H9 (cell line): ENCODE data around the gene AQP10. TPM values are rescaled to one million over a fixed set of nuclear protein-coding genes. Genes with fewer than 3 reads are reported as not detected.
A peak's percentile ranks its signal among the peaks of the same experiment; 100 is the strongest.

Source experiments
- DNase-seq: peaks from one replicate; pipeline ENCODE4 v3.0.0-alpha.2; 2017
- H2AFZ ChIP-seq: one replicate; pipeline ENCODE4 v1.6.1; 2013; ENCODE audit warnings: mild to moderate bottlenecking, low read length, control low read depth, moderate library complexity
- H2AK5ac ChIP-seq: 2 replicates; pipeline ENCODE4 v1.6.1; 2013; ENCODE audit warnings: low read length, control low read depth, mixed read lengths; ENCODE audit not compliant: insufficient read length
- H2BK120ac ChIP-seq: one replicate; pipeline ENCODE4 v1.6.1; 2013; ENCODE audit warnings: low read depth, mild to moderate bottlenecking, low read length, control low read depth, inconsistent platforms; ENCODE audit not compliant: poor library complexity, severe bottlenecking
- H2BK12ac ChIP-seq: 2 replicates; pipeline ENCODE4 v1.6.1; 2013; ENCODE audit warnings: low read length, control low read depth, mixed read lengths, low read depth; ENCODE audit not compliant: insufficient read length
- H2BK15ac ChIP-seq: 2 replicates; pipeline ENCODE4 v1.6.1; 2013; ENCODE audit warnings: low read depth, low read length, control low read depth
- H2BK20ac ChIP-seq: one replicate; pipeline ENCODE4 v1.6.1; 2013; ENCODE audit warnings: low read depth, mild to moderate bottlenecking, low read length, control low read depth, inconsistent platforms; ENCODE audit not compliant: poor library complexity, severe bottlenecking
- H2BK5ac ChIP-seq: 2 replicates; pipeline ENCODE4 v1.6.1; 2013; ENCODE audit warnings: low read length, control low read depth, mixed read lengths; ENCODE audit not compliant: insufficient read length
- H3K14ac ChIP-seq: 2 replicates; pipeline ENCODE4 v1.6.1; 2013; ENCODE audit warnings: low read length, control low read depth; ENCODE audit not compliant: insufficient read depth
- H3K18ac ChIP-seq: 2 replicates; pipeline ENCODE4 v1.6.1; 2013; ENCODE audit warnings: low read depth, mild to moderate bottlenecking, mixed read lengths, low read length, control low read depth; ENCODE audit not compliant: insufficient read length
- H3K23ac ChIP-seq: 2 replicates; pipeline ENCODE4 v1.6.1; 2013; ENCODE audit warnings: low read length, control low read depth, mixed read lengths, low read depth; ENCODE audit not compliant: insufficient read length
- H3K23me2 ChIP-seq: 2 replicates; pipeline ENCODE4 v1.6.1; 2013; ENCODE audit warnings: low read depth, mild to moderate bottlenecking, mixed read lengths, low read length, control low read depth; ENCODE audit not compliant: insufficient read length, poor library complexity, severe bottlenecking
- H3K27ac ChIP-seq: 2 replicates; pipeline ENCODE4 v1.5.1; 2013; ENCODE audit warnings: low read length, control low read depth, mixed read lengths, low read depth; ENCODE audit not compliant: insufficient read length
- H3K27me3 ChIP-seq: 2 replicates; pipeline ENCODE4 v1.6.1; 2013; ENCODE audit warnings: low read length, control low read depth, inconsistent platforms; ENCODE audit not compliant: insufficient read depth
- H3K4ac ChIP-seq: 2 replicates; pipeline ENCODE4 v1.6.1; 2013; ENCODE audit warnings: low read depth, mild to moderate bottlenecking, control low read depth, inconsistent platforms, low read length, moderate library complexity
- H3K4me1 ChIP-seq: 2 replicates; pipeline ENCODE4 v1.6.1; 2013; ENCODE audit warnings: low read length, control low read depth, inconsistent platforms; ENCODE audit not compliant: insufficient read depth
- H3K4me2 ChIP-seq: 2 replicates; pipeline ENCODE4 v1.6.1; 2013; ENCODE audit warnings: low read length, control low read depth, mixed read lengths; ENCODE audit not compliant: insufficient read length, insufficient read depth
- H3K56ac ChIP-seq: 2 replicates; pipeline ENCODE4 v1.6.1; 2013; ENCODE audit warnings: low read depth, mild to moderate bottlenecking, mixed read lengths, low read length, control low read depth; ENCODE audit not compliant: insufficient read length
- H3K79me1 ChIP-seq: 2 replicates; pipeline ENCODE4 v1.6.1; 2013; ENCODE audit warnings: low read depth, mild to moderate bottlenecking, moderate library complexity, low read length, control low read depth, inconsistent platforms; ENCODE audit not compliant: insufficient read depth, poor library complexity, severe bottlenecking
- H3K79me2 ChIP-seq: 2 replicates; pipeline ENCODE4 v1.6.1; 2013; ENCODE audit warnings: low read length, control low read depth, inconsistent platforms; ENCODE audit not compliant: insufficient read depth
- H3K9ac ChIP-seq: 2 replicates; pipeline ENCODE4 v1.6.1; 2013; ENCODE audit warnings: low read length, control low read depth, mixed read lengths; ENCODE audit not compliant: insufficient read length; ENCODE audit errors: extremely low read depth
- H3K9me3 ChIP-seq: one replicate; pipeline ENCODE4 v1.6.1; 2013; ENCODE audit warnings: low read depth, low read length, inconsistent platforms; ENCODE audit not compliant: control insufficient read depth
- H3T11ph ChIP-seq: one replicate; pipeline ENCODE4 v1.6.1; 2013; ENCODE audit warnings: mild to moderate bottlenecking, low read length, control low read depth, inconsistent platforms
- H4K20me1 ChIP-seq: one replicate; pipeline ENCODE4 v1.6.1; 2013; ENCODE audit not compliant: control insufficient read depth, insufficient read length, insufficient read depth
- H4K5ac ChIP-seq: 2 replicates; pipeline ENCODE4 v1.6.1; 2013; ENCODE audit warnings: low read depth, mild to moderate bottlenecking, mixed read lengths, low read length, control low read depth; ENCODE audit not compliant: insufficient read length
- H4K8ac ChIP-seq: replicated peaks from 2 replicates; pipeline ENCODE4 v1.6.1; 2013; ENCODE audit warnings: low read length, control low read depth, mixed read lengths, low read depth; ENCODE audit not compliant: insufficient read length
- H4K91ac ChIP-seq: 2 replicates; pipeline ENCODE4 v1.6.1; 2013; ENCODE audit warnings: low read depth, mild to moderate bottlenecking, moderate library complexity, mixed read lengths, low read length, control low read depth; ENCODE audit not compliant: insufficient read length
- H3K27ac Mint-ChIP-seq, 3 experiments: 2 replicates in 2 of 3; 3 replicates in 1 of 3; pipeline ENCODE4 v1.8.0; 2020 to 2021; ENCODE audit warnings: mixed read lengths in 3 of 3, mild to moderate bottlenecking in 1 of 3, moderate library complexity in 1 of 3
- H3K27me3 Mint-ChIP-seq: 2 replicates; pipeline ENCODE4 v1.8.0; 2021; ENCODE audit warnings: low read depth, mild to moderate bottlenecking, moderate library complexity, mixed read lengths
- H3K36me3 Mint-ChIP-seq, 3 experiments: 2 replicates in 2 of 3; 3 replicates in 1 of 3; pipeline ENCODE4 v1.8.0; 2020 to 2021; ENCODE audit warnings: low read depth in 3 of 3, mixed read lengths in 3 of 3; ENCODE audit not compliant: insufficient read depth in 1 of 3
- H3K4me1 Mint-ChIP-seq, 2 experiments: 2 replicates each; pipeline ENCODE4 v1.8.0; 2020; ENCODE audit warnings: mixed read lengths in 2 of 2
- H3K4me3 Mint-ChIP-seq, 2 experiments: 2 replicates in 1 of 2; 3 replicates in 1 of 2; pipeline ENCODE4 v1.8.0; 2020 to 2021; ENCODE audit warnings: mild to moderate bottlenecking in 2 of 2, mixed read lengths in 2 of 2, moderate library complexity in 1 of 2
- H3K9me3 Mint-ChIP-seq, 2 experiments: 2 replicates in 1 of 2; 3 replicates in 1 of 2; pipeline ENCODE4 v1.8.0; 2020; ENCODE audit warnings: mild to moderate bottlenecking in 2 of 2, mixed read lengths in 2 of 2, moderate library complexity in 1 of 2
- WGBS: extraction: QIAGEN DNeasy Blood & Tissue Kit; methylation state at CpG from one replicate; pipeline ENCODE4 v1.1.7; 2013; ENCODE audit warnings: missing lambda C conversion rate, low lambda C conversion rate, mixed read lengths; ENCODE audit not compliant: insufficient read length; ENCODE audit errors: extremely low coverage; 5-methylcytosine and 5-hydroxymethylcytosine counted together
- total RNA-seq: library from RNA; stranded (reverse); gene quantifications from 2 replicates; pipeline ENCODE4 v1.2.1, GENCODE V29; 2021
- TF ChIP-seq, protein P1 (sequence below): fragments of 200-600 bp; sonication (generic); conservative IDR thresholded peaks from 3 replicates; pipeline ENCODE4 v1.8.0; 2021; ENCODE audit warnings: antibody characterized with exemption, mild to moderate bottlenecking

The AQP10 gene
- total RNA-seq, 1 experiment from 2014 or later: not detected

DNA sequence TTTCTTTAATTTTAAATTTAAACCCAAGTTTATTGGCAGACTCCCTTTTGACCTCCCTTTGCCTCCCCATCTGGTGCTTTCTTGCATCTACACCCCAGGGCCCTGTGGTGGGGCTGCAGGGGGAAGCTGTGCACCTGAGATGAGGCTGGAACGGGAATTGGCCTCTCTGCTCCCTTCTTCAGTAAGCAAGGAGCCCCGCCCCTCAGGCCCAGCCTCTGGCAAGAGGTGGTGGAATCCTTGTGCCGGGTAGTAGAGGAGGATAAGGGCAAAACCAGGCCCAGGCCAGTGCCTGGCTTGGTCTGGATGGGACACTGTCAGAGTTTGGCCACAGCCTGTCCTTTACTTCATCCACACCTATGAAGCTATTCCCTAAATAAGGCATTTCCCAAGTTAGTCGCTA, 29.5 kb downstream of the AQP10 start:
- DNase-seq: peak; percentile 42
- TF ChIP-seq, protein P1, sequence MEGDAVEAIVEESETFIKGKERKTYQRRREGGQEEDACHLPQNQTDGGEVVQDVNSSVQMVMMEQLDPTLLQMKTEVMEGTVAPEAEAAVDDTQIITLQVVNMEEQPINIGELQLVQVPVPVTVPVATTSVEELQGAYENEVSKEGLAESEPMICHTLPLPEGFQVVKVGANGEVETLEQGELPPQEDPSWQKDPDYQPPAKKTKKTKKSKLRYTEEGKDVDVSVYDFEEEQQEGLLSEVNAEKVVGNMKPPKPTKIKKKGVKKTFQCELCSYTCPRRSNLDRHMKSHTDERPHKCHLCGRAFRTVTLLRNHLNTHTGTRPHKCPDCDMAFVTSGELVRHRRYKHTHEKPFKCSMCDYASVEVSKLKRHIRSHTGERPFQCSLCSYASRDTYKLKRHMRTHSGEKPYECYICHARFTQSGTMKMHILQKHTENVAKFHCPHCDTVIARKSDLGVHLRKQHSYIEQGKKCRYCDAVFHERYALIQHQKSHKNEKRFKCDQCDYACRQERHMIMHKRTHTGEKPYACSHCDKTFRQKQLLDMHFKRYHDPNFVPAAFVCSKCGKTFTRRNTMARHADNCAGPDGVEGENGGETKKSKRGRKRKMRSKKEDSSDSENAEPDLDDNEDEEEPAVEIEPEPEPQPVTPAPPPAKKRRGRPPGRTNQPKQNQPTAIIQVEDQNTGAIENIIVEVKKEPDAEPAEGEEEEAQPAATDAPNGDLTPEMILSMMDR: no peak
- H3K18ac ChIP-seq: no peak overlapping the region
- Mint-ChIP-seq H3K4me1 (peaks cover 29 to 35% of the 10 kb centered on the region in 2 experiments), H3K27ac (no peak overlapping the region), H3K4me3 (no peak overlapping the region), H3K27me3 (peaks cover 18% of the 10 kb centered on the region), H3K36me3 (peaks cover 24 to 41% (median 39%) of the 10 kb centered on the region in 3 experiments), H3K9me3 (no peaks in the 10 kb centered on the region; a peak in 1 of 5 replicates)
- H4K8ac ChIP-seq: no peak overlapping the region
- H2BK5ac ChIP-seq: no peak overlapping the region
- H2BK15ac ChIP-seq: no peak overlapping the region
- no peak overlapping the region for H2BK120ac ChIP-seq
- H3K56ac ChIP-seq: no peak overlapping the region
- H3K23ac ChIP-seq: no peak overlapping the region
- no CpG with 5 or more reads among the region's 4 CpGs for WGBS
- no peaks in the 10 kb centered on the region for H3K79me2 ChIP-seq
- peaks cover 12% of the 10 kb centered on the region for H3K23me2 ChIP-seq
- no peak overlapping the region for H2AK5ac ChIP-seq
- no peak overlapping the region for H4K91ac ChIP-seq
- H3T11ph ChIP-seq: no peak overlapping the region
- H2AFZ ChIP-seq: no peak overlapping the region
- no peaks in the 10 kb centered on the region; the same call in 1 of the 2 replicates for H3K4me1 ChIP-seq
- no peaks in the 10 kb centered on the region for H3K9me3 ChIP-seq
- no peak overlapping the region for H3K4me2 ChIP-seq
- no peak overlapping the region for H2BK20ac ChIP-seq
- no peak overlapping the region for H4K5ac ChIP-seq
- no peaks in the 10 kb centered on the region for H3K79me1 ChIP-seq
- no peak overlapping the region for H3K14ac ChIP-seq
- no peaks in the 10 kb centered on the region for H3K27me3 ChIP-seq
- no peak overlapping the region for H3K9ac ChIP-seq
- no peaks in the 10 kb centered on the region for H4K20me1 ChIP-seq
- H2BK12ac ChIP-seq: no peak overlapping the region
- no peak overlapping the region for H3K27ac ChIP-seq
- no peak overlapping the region for H3K4ac ChIP-seq
